AG09319 (cell line): ENCODE results near the gene PPP1R12A.
"Not testable (repeated sequence)": the region's sequence is repeated elsewhere in the genome, so short reads cannot be mapped to it uniquely, and the experiment has no call there.

Experiments
- DNase-seq: peaks from one replicate; pipeline ENCODE4 v3.0.0-alpha.2; 2010; ENCODE audit warnings: low read depth; ENCODE audit errors: extremely low read depth
- TF ChIP-seq, protein P1 (sequence below): IDR thresholded peaks from 2 replicates; pipeline ENCODE4 v1.5.1; 2011; ENCODE audit warnings: low read depth, mild to moderate bottlenecking, inconsistent platforms, low read length, moderate library complexity

Gene PPP1R12A

DNA sequence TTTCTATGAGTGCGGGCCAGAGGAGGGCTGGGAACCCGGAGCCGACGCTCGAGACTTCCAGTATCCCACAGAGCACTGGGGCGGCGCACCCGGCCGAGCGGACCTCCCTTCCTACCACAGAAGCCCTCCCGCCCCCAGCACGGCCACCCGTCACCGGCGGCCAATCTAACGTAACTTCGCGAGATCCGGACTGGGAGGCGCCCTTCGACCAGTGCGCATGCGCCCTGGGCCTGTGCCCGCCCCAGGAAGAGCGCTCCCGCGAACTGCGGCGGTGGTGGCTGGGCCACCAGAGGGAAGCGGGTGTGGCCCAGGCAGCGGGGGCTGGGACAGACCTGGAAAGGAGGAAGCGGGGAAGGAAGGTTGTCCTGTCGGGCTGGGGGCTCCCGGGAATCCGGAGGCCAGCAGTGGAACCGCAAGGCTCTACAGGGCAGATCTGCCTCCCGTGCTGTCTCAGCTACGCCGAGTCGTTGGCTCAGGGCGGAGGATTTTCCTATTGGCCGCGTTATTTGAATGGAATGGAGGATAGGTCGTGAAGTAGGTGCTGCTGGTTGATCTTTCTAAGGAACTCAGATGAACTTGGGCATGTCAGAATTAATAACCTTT, at the start of gene PPP1R12A:
TSS of gene PPP1R12A (minus strand) at position 77 of the 603 bp plus-strand sequence. CDS start 166 bp downstream, outside the sequence.
- TF ChIP-seq, protein P1, sequence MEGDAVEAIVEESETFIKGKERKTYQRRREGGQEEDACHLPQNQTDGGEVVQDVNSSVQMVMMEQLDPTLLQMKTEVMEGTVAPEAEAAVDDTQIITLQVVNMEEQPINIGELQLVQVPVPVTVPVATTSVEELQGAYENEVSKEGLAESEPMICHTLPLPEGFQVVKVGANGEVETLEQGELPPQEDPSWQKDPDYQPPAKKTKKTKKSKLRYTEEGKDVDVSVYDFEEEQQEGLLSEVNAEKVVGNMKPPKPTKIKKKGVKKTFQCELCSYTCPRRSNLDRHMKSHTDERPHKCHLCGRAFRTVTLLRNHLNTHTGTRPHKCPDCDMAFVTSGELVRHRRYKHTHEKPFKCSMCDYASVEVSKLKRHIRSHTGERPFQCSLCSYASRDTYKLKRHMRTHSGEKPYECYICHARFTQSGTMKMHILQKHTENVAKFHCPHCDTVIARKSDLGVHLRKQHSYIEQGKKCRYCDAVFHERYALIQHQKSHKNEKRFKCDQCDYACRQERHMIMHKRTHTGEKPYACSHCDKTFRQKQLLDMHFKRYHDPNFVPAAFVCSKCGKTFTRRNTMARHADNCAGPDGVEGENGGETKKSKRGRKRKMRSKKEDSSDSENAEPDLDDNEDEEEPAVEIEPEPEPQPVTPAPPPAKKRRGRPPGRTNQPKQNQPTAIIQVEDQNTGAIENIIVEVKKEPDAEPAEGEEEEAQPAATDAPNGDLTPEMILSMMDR = no peak; the same call in 1 of the 2 replicates
- peak; percentile 96 for DNase-seq

DNA sequence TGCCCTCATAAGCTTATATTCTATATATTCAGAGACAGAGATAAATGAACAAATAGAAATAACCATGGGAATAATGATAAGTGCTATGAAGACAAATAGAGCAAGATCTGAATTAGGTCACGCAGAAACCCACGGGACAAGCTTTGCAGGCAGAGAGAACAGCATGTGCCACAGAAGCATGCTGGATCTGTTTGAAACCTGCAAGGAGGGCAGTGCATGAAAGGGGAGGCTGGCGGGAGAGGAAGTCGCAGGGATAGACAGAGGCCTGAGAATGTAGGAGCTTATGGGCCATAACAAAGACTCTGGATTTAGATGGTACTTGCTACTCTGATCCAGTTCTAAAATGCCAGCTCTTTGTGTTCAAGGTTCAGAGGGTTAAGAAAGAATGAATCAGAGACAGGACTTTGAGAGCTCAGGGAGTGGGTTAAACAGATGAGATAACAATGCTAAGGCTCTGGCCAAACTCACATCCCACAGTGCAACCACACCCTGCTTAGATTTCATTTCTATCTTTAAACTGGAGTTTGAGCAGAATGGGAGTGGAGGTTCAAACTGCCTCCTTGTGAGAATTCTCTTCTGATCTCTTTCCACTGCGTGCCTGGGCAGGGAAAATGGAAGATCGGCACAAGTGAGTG, 49.2 kb upstream of the PPP1R12A start:
- TF ChIP-seq, protein P1 = no peak
- DNase-seq = peak; percentile 19

DNA sequence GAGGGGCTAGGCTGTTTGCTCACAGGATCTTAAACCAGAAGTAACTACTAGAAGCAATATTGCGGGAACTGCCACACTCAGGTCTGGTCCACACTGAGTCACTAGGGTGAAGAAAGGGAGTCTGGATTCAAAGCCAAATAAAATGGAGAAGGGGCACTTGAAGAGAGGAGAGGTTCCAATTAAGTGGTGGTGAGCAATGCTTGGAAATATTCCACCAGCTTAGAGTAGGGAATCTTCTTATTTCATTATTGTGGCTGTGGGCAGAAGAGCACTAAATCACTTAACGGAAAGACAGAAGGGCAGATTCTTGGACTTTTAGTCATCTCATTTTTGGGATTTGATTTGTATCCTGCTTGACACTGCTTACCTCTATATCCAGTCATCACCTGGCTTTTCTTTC, 48.6 kb upstream of the PPP1R12A start:
- TF ChIP-seq, protein P1 = no peak
- peak; percentile 54 for DNase-seq

DNA sequence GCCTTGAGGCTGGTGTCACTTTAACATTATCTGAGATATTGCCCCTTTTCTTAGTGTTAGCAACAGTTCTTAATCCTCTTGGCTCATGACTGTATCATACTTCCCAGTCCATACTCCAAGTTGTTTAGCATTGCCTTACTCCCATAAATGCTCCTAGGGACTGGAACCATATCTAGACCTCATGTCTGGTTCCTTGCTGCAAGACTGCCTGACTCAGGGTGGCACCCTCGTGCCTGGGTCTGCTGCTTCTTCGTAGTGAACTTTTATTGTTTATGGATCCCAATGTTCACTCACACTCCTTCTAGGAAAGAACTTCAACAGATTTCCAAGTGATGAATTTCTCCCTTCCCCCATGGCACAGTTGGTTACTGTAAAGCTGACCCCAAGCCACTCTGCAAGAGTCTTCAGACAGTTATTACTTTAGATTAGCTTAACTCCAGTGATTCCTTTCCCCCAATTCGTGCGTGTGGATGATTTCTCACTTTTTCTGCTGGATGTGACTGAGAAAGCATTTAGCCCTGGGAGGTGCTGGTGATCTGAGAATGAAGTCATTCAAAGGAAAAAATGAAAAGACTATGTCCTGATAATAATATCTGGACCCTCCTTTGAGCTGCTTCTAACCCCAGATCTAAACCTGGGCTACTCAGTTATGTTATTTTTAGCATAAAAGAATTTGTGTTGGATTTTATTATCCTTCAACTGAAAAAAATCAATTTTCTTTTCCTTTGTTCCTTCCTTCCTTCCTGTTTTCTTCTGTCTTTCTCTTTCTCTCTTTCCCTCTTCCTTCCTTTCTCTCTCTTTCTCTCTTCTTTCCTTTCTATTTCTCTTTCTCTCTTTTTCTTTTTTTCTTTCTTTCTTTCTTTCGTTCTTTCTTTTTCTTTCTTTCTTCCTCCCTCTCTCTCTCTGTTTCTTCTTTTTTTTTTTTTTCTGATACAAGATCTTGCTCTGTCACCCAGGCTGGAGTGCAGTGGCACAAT, 47.5 kb upstream of the PPP1R12A start:
- DNase-seq = no peak

DNA sequence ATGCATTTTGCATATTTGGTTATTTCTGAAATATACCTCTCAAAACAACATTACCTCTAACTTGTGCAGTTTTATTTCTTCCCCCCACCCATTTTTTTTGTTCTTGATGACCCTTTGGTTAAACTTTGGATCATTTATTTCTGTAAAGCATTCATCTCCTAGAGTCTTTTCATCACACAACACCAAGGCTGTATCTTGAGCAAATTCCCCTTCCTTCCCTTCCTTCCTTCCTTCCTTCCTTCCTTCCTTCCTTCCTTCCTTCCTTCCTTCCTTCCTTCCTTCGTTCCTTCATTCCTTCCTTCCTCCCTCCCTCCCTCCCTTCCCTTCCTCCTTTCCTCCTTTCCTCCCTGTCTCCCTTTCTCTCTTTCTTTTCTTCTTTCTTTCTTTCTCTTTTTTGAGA, 43.8 kb upstream of the PPP1R12A start:
- TF ChIP-seq, protein P1 = no peak
- no peak for DNase-seq

More for the DNA sequence above, 47.5 kb upstream of the PPP1R12A start:
- TF ChIP-seq, protein P1 = no peak

DNA sequence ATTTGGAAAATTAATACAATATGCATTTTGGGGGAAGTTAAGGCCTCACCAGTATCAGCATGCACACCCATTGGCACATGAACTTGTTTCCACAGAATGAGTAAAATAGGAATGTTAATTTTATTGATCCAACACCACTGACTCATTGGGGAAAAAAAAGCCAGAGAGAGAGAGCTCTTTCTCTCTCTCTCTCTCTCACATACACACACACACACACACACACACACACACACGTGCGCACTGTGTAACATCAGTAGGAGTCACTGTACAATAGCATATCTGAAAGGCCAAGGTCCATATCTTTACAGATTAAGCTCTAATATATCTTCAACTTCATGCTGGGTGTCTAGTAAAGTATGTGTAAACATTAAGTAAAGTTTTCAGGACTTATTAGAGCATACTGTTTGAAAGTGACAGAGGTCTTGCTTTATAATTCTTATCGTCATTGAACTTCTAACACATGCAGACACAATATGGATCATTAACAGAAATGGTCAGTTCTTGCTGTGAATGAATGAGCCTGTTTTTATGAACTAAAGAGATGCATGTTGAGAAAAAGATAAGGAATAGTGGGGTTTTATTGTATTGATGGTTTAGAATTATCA, 43.1 kb upstream of the PPP1R12A start:
- DNase-seq = not testable (repeated sequence)

DNA sequence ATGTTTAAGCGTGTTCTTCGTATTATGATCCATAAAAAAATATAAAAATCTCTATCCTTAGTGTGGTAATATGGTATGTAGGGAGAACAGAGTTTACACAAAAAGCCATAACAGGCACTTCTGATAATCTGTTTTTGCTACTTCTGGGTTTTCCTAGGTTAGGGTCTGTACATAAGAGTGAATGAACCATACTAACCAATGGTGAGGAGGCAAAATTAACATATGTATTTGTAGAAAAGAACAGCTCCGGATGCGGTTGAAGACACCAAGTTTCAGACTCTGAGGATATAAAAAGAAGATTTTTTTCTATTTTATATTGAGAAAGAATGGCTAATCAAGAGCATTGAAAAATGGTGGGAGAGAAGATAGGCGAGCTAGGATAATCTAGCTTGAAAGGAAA, 40.2 kb upstream of the PPP1R12A start:
- TF ChIP-seq, protein P1 = no peak
- no peak for DNase-seq
